HUES6 (cell line): Measurements from ENCODE around the gene MRPS30.
"Not testable (repeated sequence)": the region's sequence is repeated elsewhere in the genome, so short reads cannot be mapped to it uniquely, and the experiment has no call there.

Source experiments
- H3K27ac ChIP-seq: 2 replicates; pipeline ENCODE4 v1.7.0; 2013; ENCODE audit warnings: low read depth, mild to moderate bottlenecking, low read length, inconsistent platforms
- H3K27me3 ChIP-seq: 2 replicates; pipeline ENCODE4 v1.6.1; 2013; ENCODE audit warnings: low read length; ENCODE audit not compliant: control insufficient read depth, insufficient read depth
- H3K36me3 ChIP-seq: 2 replicates; pipeline ENCODE4 v1.6.1; 2013; ENCODE audit warnings: low read length; ENCODE audit not compliant: control insufficient read depth, insufficient read depth
- H3K4me1 ChIP-seq: 2 replicates; pipeline ENCODE4 v1.6.1; 2013; ENCODE audit warnings: low read length; ENCODE audit not compliant: control insufficient read depth, insufficient read depth
- H3K4me3 ChIP-seq: 2 replicates; pipeline ENCODE4 v1.5.1; 2013; ENCODE audit warnings: low read depth, low read length
- H3K9ac ChIP-seq: one replicate; pipeline ENCODE4 v1.6.1; 2013; ENCODE audit warnings: mild to moderate bottlenecking, low read length
- H3K9me3 ChIP-seq: 2 replicates; pipeline ENCODE4 v1.6.1; 2013; ENCODE audit warnings: low read depth, low read length; ENCODE audit not compliant: control insufficient read depth, insufficient read depth

MRPS30 gene

GRCh38 chr5:44808435-44809214, at the start of gene MRPS30:
TSS of gene MRPS30 (plus strand) at chr5:44808947. CDS start at chr5:44808963, 16 bp downstream.
- peak within 1 kb of the TSS; percentile 93 for H3K27ac ChIP-seq

GRCh38 chr5:44769200-44769876, 39.4 kb upstream of the MRPS30 start:
- Histone ChIP-seq H3K9ac (no peak overlapping the region), H3K27me3 (no peaks in the 10 kb centered on the region), H3K9me3 (no peaks in the 10 kb centered on the region), H3K36me3 (no peaks in the 10 kb centered on the region), H3K4me1 (no peaks in the 10 kb centered on the region), H3K27ac (no peak overlapping the region), H3K4me3 (no peak overlapping the region)

More at GRCh38 chr5:44808435-44809214, at the start of gene MRPS30:
- Histone ChIP-seq H3K36me3 (peaks cover 26% of the 10 kb centered on the region), H3K4me3 (peak within 1 kb of the TSS; percentile 98), H3K9ac (peak within 1 kb of the TSS; percentile 97), H3K9me3 (no peaks in the 10 kb centered on the region), H3K4me1 (peaks cover 9% of the 10 kb centered on the region), H3K27me3 (no peaks in the 10 kb centered on the region)

- H3K27ac ChIP-seq: no peak overlapping the region
These were observed 38.9 kb upstream of the MRPS30 start for GRCh38 chr5:44769877-44770209.

GRCh38 chr5:44770780-44771717, 37.7 kb upstream of the MRPS30 start:
- Histone ChIP-seq H3K27me3 (no peaks in the 10 kb centered on the region), H3K27ac (no peak overlapping the region), H3K9ac (no peak overlapping the region), H3K36me3 (no peaks in the 10 kb centered on the region), H3K4me3 (no peak overlapping the region), H3K4me1 (no peaks in the 10 kb centered on the region), H3K9me3 (no peaks in the 10 kb centered on the region)

More at GRCh38 chr5:44769877-44770209, 38.9 kb upstream of the MRPS30 start:
- Histone ChIP-seq H3K27me3 (no peaks in the 10 kb centered on the region), H3K4me1 (no peaks in the 10 kb centered on the region), H3K36me3 (no peaks in the 10 kb centered on the region), H3K9me3 (no peaks in the 10 kb centered on the region), H3K4me3 (no peak overlapping the region), H3K9ac (no peak overlapping the region)

GRCh38 chr5:44772397-44772796, 36.4 kb upstream of the MRPS30 start:
- not testable (repeated sequence) for H3K4me3 ChIP-seq, H3K9ac ChIP-seq, H3K4me1 ChIP-seq, H3K36me3 ChIP-seq, H3K9me3 ChIP-seq, H3K27ac ChIP-seq, H3K27me3 ChIP-seq

GRCh38 chr5:44774279-44774880, 34.4 kb upstream of the MRPS30 start:
- H3K9ac ChIP-seq: no peak overlapping the region
- no peak overlapping the region for H3K27ac ChIP-seq
- no peaks in the 10 kb centered on the region for H3K4me1 ChIP-seq
- H3K36me3 ChIP-seq: no peaks in the 10 kb centered on the region
- no peaks in the 10 kb centered on the region for H3K27me3 ChIP-seq
- H3K4me3 ChIP-seq: no peak overlapping the region
- no peaks in the 10 kb centered on the region for H3K9me3 ChIP-seq

GRCh38 chr5:44779167-44779566, 29.6 kb upstream of the MRPS30 start:
- Histone ChIP-seq H3K9ac (no peak overlapping the region), H3K27ac (no peak overlapping the region), H3K9me3 (0 out of 2 replicates have a peak, but pooled peaks cover 5% of the 10 kb centered on the region)

GRCh38 chr5:44783634-44784315, 25.0 kb upstream of the MRPS30 start:
- H3K9ac ChIP-seq: no peak overlapping the region
- peaks cover 37% of the 10 kb centered on the region for H3K9me3 ChIP-seq
- H3K27me3 ChIP-seq: no peaks in the 10 kb centered on the region
- no peak overlapping the region for H3K4me3 ChIP-seq
- no peaks in the 10 kb centered on the region for H3K4me1 ChIP-seq
- no peak overlapping the region for H3K27ac ChIP-seq
- no peaks in the 10 kb centered on the region for H3K36me3 ChIP-seq

More at GRCh38 chr5:44779167-44779566, 29.6 kb upstream of the MRPS30 start:
- Histone ChIP-seq H3K4me1 (no peaks in the 10 kb centered on the region), H3K27me3 (no peaks in the 10 kb centered on the region), H3K4me3 (no peak overlapping the region), H3K36me3 (no peaks in the 10 kb centered on the region)

- H3K4me3 ChIP-seq: no peak overlapping the region
- peaks cover 52% of the 10 kb centered on the region for H3K9me3 ChIP-seq
- H3K4me1 ChIP-seq: no peaks in the 10 kb centered on the region
- H3K27me3 ChIP-seq: no peaks in the 10 kb centered on the region
- H3K36me3 ChIP-seq: no peaks in the 10 kb centered on the region
- H3K9ac ChIP-seq: no peak overlapping the region
- H3K27ac ChIP-seq: no peak overlapping the region
These were observed 21.0 kb upstream of the MRPS30 start for GRCh38 chr5:44787731-44788130.

- H3K4me1 ChIP-seq, H3K27ac ChIP-seq, H3K4me3 ChIP-seq, H3K27me3 ChIP-seq, H3K36me3 ChIP-seq, H3K9ac ChIP-seq: not testable (repeated sequence)
- peaks cover 63% of the 10 kb centered on the region for H3K9me3 ChIP-seq
These were observed 19.3 kb upstream of the MRPS30 start for GRCh38 chr5:44789372-44789995.
